Heart left ventricle (tissue), 16 donors: Measurements from ENCODE around the gene PODXL2. TPM values are rescaled to one million over a fixed set of nuclear protein-coding genes. Genes with fewer than 3 reads are reported as not detected.

Experiments used
- ATAC-seq, 4 donors: fragments of 200-7000 bp; cut with Tn5 transposase; one replicate each; pipeline ENCODE4 v1.9.1; 2020 to 2022; ENCODE audit warnings: moderate library complexity in 4 of 4, mild to moderate bottlenecking in 3 of 4, moderate number of reproducible peaks in 1 of 4
- DNase-seq, 5 donors: peaks; one replicate each; pipeline ENCODE4 v3.0.0-alpha.2; 2020
- H3K27ac ChIP-seq, 12 donors: fragments of 200-600 bp; sonication (generic) in 4 of 12; one replicate each; pipeline versions ENCODE4 v1.5.0 to v1.8.0; 2016 to 2022; ENCODE audit warnings: mild to moderate bottlenecking in 2 of 12
- H3K27me3 ChIP-seq, 9 donors: fragments of 200-600 bp; sonication (generic) in 2 of 9; one replicate each; pipeline versions ENCODE4 v1.5.1 to v1.8.0; 2016 to 2022; ENCODE audit warnings: mild to moderate bottlenecking in 3 of 9
- H3K36me3 ChIP-seq, 9 donors: fragments of 200-600 bp; sonication (generic) in 2 of 9; one replicate each; pipeline versions ENCODE4 v1.5.0 to v1.8.0; 2018 to 2022; ENCODE audit warnings: mild to moderate bottlenecking in 2 of 9
- H3K4me1 ChIP-seq, 12 donors: fragments of 200-600 bp; sonication (generic) in 4 of 12; one replicate each; pipeline versions ENCODE4 v1.5.0 to v1.8.0; 2016 to 2022; ENCODE audit warnings: mild to moderate bottlenecking in 3 of 12
- H3K4me3 ChIP-seq, 12 donors: fragments of 200-600 bp; sonication (generic) in 4 of 12; one replicate each; pipeline versions ENCODE4 v1.5.0 to v1.8.0; 2017 to 2022; ENCODE audit warnings: mild to moderate bottlenecking in 9 of 12, moderate library complexity in 4 of 12
- H3K9me3 ChIP-seq, 12 donors: fragments of 200-600 bp; sonication (generic) in 4 of 12; one replicate each; pipeline versions ENCODE4 v1.5.0 to v1.8.0; 2016 to 2022; ENCODE audit warnings: mild to moderate bottlenecking in 1 of 12
- CTCF ChIP-seq, 12 donors: fragments of 200-600 bp; sonication (generic) in 4 of 12; IDR thresholded peaks; one replicate each; pipeline versions ENCODE4 v1.5.0 to v1.8.0; 2018 to 2022; ENCODE audit warnings: antibody characterized with exemption in 12 of 12, mild to moderate bottlenecking in 5 of 12
- POLR2A ChIP-seq, 2 donors: fragments of 450-650 bp; IDR thresholded peaks; one replicate each; pipeline ENCODE4 v1.6.1; 2017; ENCODE audit warnings: antibody characterized with exemption in 2 of 2, mild to moderate bottlenecking in 2 of 2, moderate library complexity in 2 of 2
- WGBS, 4 donors: extraction: QIAGEN DNeasy Blood & Tissue Kit in 2 of 4; methylation state at CpG; one replicate each; pipeline versions ENCODE4 v1.1.5 to v1.1.7; 2013 to 2018; 5-methylcytosine and 5-hydroxymethylcytosine counted together
- intact Hi-C, 10 donors: fragments of 100-400 bp; cut with DNase I; formaldehyde crosslinking; loops; one replicate each; pipeline versions ENCODE4 v1.11.1 to v1.14.2; 2022
- polyA plus RNA-seq, 2 donors: library from polyadenylated mRNA; stranded (reverse); fragments of 200-250 nt; gene quantifications; one replicate each; pipeline ENCODE4 v1.2.3, GENCODE V29; 2013
- total RNA-seq, 9 donors: library from RNA; depleted of rRNA in 2 of 9; stranded (reverse); fragments of >200 nt in 2 of 9; fragmentation: NEBNext Ultra II Directional in 3 of 9; extraction: Animal tissue kit (Norgen Biotek cat#: 25700) in 3 of 9; gene quantifications; one replicate each; pipeline versions ENCODE4 v1.1.0 to v1.2.4, GENCODE V29; 2016 to 2023
- donor health status: ischemic (EF 13 %, LVEDD 7.1; RV severe dilation, severe dysfunction).
- donor health status: healthy with polysubstance abuse.
- donor health status: DM: no; HTN: yes; CAD: no.
- donor health status: DM: no; HTN: no; CAD: no.
- donor health status: ischemic (EF 25% LVEDD 6.9; RV normal size, moderate dysfunction).
- donor health status: ischemic (EF 25% LVEDD 5.7; RV mildly dilated, moderate dysfunction).
- donor health status: healthy.
- donor health status: DM: yes; HTN: yes; CAD: no.
- donor health status: ischemic (EF 35%, LVEDD 5.7; RV mildly dilated, moderate dysfunction).
- donor health status: nonischemic (EF 11% LVEDD 7.7; RV severe dilation, severe dysfunction).
- donor health status: DM: yes; HTN: yes; CAD: no.
- donor health status: PGD.
- donor health status: ischemic (EF 29% LVEDD 5.4; RV normal size, mild dysfunction).
- donor health status: nonischemic (EF 23%, LVEDD 6.1; RV moderate dilation, normal function).

The PODXL2 gene
- total and polyA plus RNA-seq, 11 donors: 0.72 to 4.1 (median 2.1) TPM

- peaks cover 0 to 8% (median 1%) of the 10 kb centered on the region in 12 donors for H3K4me1 ChIP-seq
- TF ChIP-seq CTCF (IDR thresholded peaks at IDR 0.05): no peak
- no peak for TF ChIP-seq POLR2A (IDR thresholded peaks at IDR 0.05)
- no peak overlapping the region for H3K4me3 ChIP-seq
- intact Hi-C loops: no loop called here
- H3K36me3 ChIP-seq: peaks cover 0 to 41% (median 16%) of the 10 kb centered on the region in 9 donors
- H3K9me3 ChIP-seq: no peaks in the 10 kb centered on the region
- ATAC-seq (no peak), DNase-seq (no peak)
- no peak overlapping the region for H3K27ac ChIP-seq
- H3K27me3 ChIP-seq: no peaks in the 10 kb centered on the region
- WGBS, 4 donors: 82 to 92% (median 89%) methylated on average over 5 of the region's 5 CpGs
Measured at GRCh38 chr3:127610105-127610504, 18.9 kb upstream of the PODXL2 start.

- H3K27me3 ChIP-seq: no peaks in the 10 kb centered on the region
- ATAC-seq (no peak), DNase-seq (no peak)
- H3K27ac ChIP-seq: no peak overlapping the region
- intact Hi-C loops: no loop called here
- H3K36me3 ChIP-seq: peaks cover 0 to 38% (median 5%) of the 10 kb centered on the region in 9 donors
- H3K4me1 ChIP-seq: peaks cover 0 to 8% (median 1%) of the 10 kb centered on the region in 12 donors
- H3K9me3 ChIP-seq: no peaks in the 10 kb centered on the region
- H3K4me3 ChIP-seq: no peak overlapping the region
- no peak for TF ChIP-seq POLR2A (IDR thresholded peaks at IDR 0.05)
- no peak for TF ChIP-seq CTCF (IDR thresholded peaks at IDR 0.05)
- 94 to 97% (median 97%) methylated on average over 8 of the region's 8 CpGs for WGBS, 4 donors
Measured at GRCh38 chr3:127611251-127611650, 17.7 kb upstream of the PODXL2 start.

GRCh38 chr3:127612966-127613365 lies 16.0 kb upstream of the PODXL2 start:
- H3K36me3 ChIP-seq: peaks cover 0 to 36% (median 11%) of the 10 kb centered on the region in 9 donors
- H3K4me3 ChIP-seq: no peak overlapping the region
- no peak overlapping the region for H3K27ac ChIP-seq
- no peak for TF ChIP-seq POLR2A (IDR thresholded peaks at IDR 0.05)
- no peak for TF ChIP-seq CTCF (IDR thresholded peaks at IDR 0.05)
- DNase-seq: no peak
- 60 to 71% (median 67%) methylated on average over 6 of the region's 6 CpGs for WGBS, 4 donors
- H3K27me3 ChIP-seq: no peaks in the 10 kb centered on the region
- ATAC-seq: no peak
- intact Hi-C loops: no loop called here
- H3K9me3 ChIP-seq: no peaks in the 10 kb centered on the region
- peaks cover 0 to 3% (median under 1%) of the 10 kb centered on the region in 12 donors for H3K4me1 ChIP-seq

- peaks cover 0 to 37% (median 11%) of the 10 kb centered on the region in 9 donors for H3K36me3 ChIP-seq
- no peak overlapping the region for H3K4me3 ChIP-seq
- H3K27ac ChIP-seq: no peak overlapping the region
- ATAC-seq (no peak), DNase-seq (no peak)
- TF ChIP-seq CTCF (IDR thresholded peaks at IDR 0.05) (no peak), POLR2A (IDR thresholded peaks at IDR 0.05) (no peak)
- H3K4me1 ChIP-seq: peaks cover 0 to 2% (median 0%) of the 10 kb centered on the region in 12 donors
- no peaks in the 10 kb centered on the region for H3K27me3 ChIP-seq
- H3K9me3 ChIP-seq: no peaks in the 10 kb centered on the region
- intact Hi-C loops: no loop called here
Measured at GRCh38 chr3:127613406-127613805, 15.6 kb upstream of the PODXL2 start.
